Panc1 (cell line): ENCODE measurements around the gene ARHGEF26. TPM values are rescaled to one million over a fixed set of nuclear protein-coding genes. Genes with fewer than 3 reads are reported as not detected.

Experiments
- ATAC-seq: fragments of 200-7000 bp; cut with Tn5 transposase; 2 replicates; pipeline ENCODE4 v1.9.1; 2020; ENCODE audit warnings: mild to moderate bottlenecking, moderate library complexity
- BruUV-seq: library from RNA; stranded (reverse); fragments of 400-500 nt; replicated peaks from 2 replicates; lab custom pipeline; 2021; lab: Mats Ljungman, UMichigan
- CTCF ChIA-PET: fragments of 300-600 bp; sonication (Branson Sonifier 250); formaldehyde crosslinking; loops from one replicate; lab custom pipeline; 2022; ENCODE audit warnings: antibody characterized with exemption; lab: Charles Lee
- POLR2A ChIA-PET: fragments of 300-600 bp; sonication (Branson Sonifier 250); formaldehyde crosslinking; loops from one replicate; lab custom pipeline; 2022; ENCODE audit warnings: antibody characterized with exemption; lab: Charles Lee
- DNase-seq: peaks from one replicate; pipeline ENCODE4 v3.0.0-alpha.2; 2010; ENCODE audit warnings: low read depth, low spot score
- H3K27ac ChIP-seq: 2 replicates; pipeline ENCODE4 v1.5.1; 2011; ENCODE audit warnings: mild to moderate bottlenecking, low read length, inconsistent platforms
- H3K27me3 ChIP-seq: fragments of 200-500 bp; sonication (Bioruptor generic); 2 replicates; pipeline ENCODE4 v1.6.0; 2014; ENCODE audit warnings: low read length, inconsistent platforms; ENCODE audit not compliant: control insufficient read depth, insufficient read depth
- H3K36me3 ChIP-seq: fragments of 200-500 bp; sonication (Bioruptor generic); 2 replicates; pipeline ENCODE4 v1.5.1; 2014; ENCODE audit warnings: inconsistent platforms, mild to moderate bottlenecking, low read length, moderate library complexity; ENCODE audit not compliant: control insufficient read depth, insufficient read depth
- H3K4me1 ChIP-seq: 2 replicates; pipeline ENCODE4 v1.5.1; 2011; ENCODE audit warnings: inconsistent platforms, mild to moderate bottlenecking, low read length, moderate library complexity; ENCODE audit not compliant: control insufficient read depth, insufficient read depth
- H3K4me3 ChIP-seq, 2 experiments: 2 replicates each; pipeline ENCODE4 v1.5.1; 2011 to 2012; ENCODE audit warnings: low read depth in 2 of 2, low read length in 2 of 2, mild to moderate bottlenecking in 2 of 2, inconsistent platforms in 1 of 2, moderate library complexity in 1 of 2
- H3K9me3 ChIP-seq: fragments of 200-500 bp; sonication (Bioruptor generic); 2 replicates; pipeline ENCODE4 v1.5.1; 2014; ENCODE audit warnings: low read depth, mild to moderate bottlenecking, inconsistent platforms, low read length, moderate library complexity; ENCODE audit not compliant: control insufficient read depth, insufficient read depth
- POLR2AphosphoS5 ChIP-seq: IDR thresholded peaks from 2 replicates; pipeline ENCODE4 v1.6.1; 2012; ENCODE audit warnings: mild to moderate bottlenecking, low read depth, low read length, moderate library complexity
- SIN3A ChIP-seq: IDR thresholded peaks from 2 replicates; pipeline ENCODE4 v1.6.1; 2012; ENCODE audit warnings: low read depth, mild to moderate bottlenecking, low read length, moderate library complexity, borderline replicate concordance; ENCODE audit not compliant: insufficient read depth
- TCF7L2 ChIP-seq: IDR thresholded peaks from 2 replicates; pipeline ENCODE4 v1.6.1; 2011; ENCODE audit warnings: mild to moderate bottlenecking, low read depth, low read length, inconsistent platforms
- in situ Hi-C: cut with HindIII; loops from 2 replicates; pipeline ENCODE4 v1.10.0; 2016; ENCODE audit warnings: low sequenced_read_pairs, low pct_unique_long_range_greater_than_20kb
- intact Hi-C: fragments of 100-400 bp; cut with micrococcal nuclease; formaldehyde crosslinking; loops from one replicate; pipeline ENCODE4 v1.10.0; 2022; ENCODE audit not compliant: unreplicated experiment
- total RNA-seq: library from RNA; stranded (reverse); gene quantifications from one replicate; pipeline ENCODE4 v1.2.1, GENCODE V29; 2021; ENCODE audit not compliant: unreplicated experiment
- TF ChIP-seq, protein P1 (sequence below), 2 experiments: IDR thresholded peaks; 2 replicates each; pipeline ENCODE4 v1.6.1; 2011 to 2012; ENCODE audit warnings: low read depth in 2 of 2, control low read depth in 1 of 2, low read length in 1 of 2, mild to moderate bottlenecking in 1 of 2, moderate library complexity in 1 of 2; ENCODE audit not compliant: insufficient read depth in 1 of 2
- TF ChIP-seq, protein P2 (sequence below): fragments of 450-650 bp; IDR thresholded peaks from 2 replicates; pipeline ENCODE4 v1.5.1; 2017; ENCODE audit warnings: mild to moderate bottlenecking

Gene ARHGEF26
- total RNA-seq, 1 experiment from 2014 or later, result 2.0 TPM

DNA sequence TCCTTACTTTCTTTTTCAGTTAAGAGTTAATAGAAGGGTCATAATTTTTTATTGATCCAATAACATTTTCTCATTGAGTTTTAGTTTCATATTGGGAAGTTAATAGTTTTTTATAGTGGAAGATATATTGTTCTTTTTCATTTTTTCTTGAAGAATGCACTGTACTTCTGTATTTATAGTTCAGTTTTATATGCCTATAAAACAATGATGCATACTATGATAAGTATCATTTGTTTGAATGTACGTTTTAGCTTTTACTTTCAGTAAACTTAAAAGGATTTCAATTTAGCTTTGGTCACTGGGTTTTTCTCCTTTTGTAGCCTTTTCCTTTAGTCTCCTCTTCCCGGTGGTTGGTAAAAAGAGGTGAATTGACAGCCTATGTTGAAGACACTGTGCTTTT lies 104.3 kb downstream of the ARHGEF26 start:
- Histone ChIP-seq H3K4me1 (no peaks in the 10 kb centered on the region), H3K9me3 (no peaks in the 10 kb centered on the region), H3K4me3 (no peak overlapping the region), H3K27me3 (no peaks in the 10 kb centered on the region), H3K36me3 (no peaks in the 10 kb centered on the region), H3K27ac (no peak overlapping the region)
- no peak for TF ChIP-seq POLR2AphosphoS5
- TF ChIP-seq, protein P1, sequence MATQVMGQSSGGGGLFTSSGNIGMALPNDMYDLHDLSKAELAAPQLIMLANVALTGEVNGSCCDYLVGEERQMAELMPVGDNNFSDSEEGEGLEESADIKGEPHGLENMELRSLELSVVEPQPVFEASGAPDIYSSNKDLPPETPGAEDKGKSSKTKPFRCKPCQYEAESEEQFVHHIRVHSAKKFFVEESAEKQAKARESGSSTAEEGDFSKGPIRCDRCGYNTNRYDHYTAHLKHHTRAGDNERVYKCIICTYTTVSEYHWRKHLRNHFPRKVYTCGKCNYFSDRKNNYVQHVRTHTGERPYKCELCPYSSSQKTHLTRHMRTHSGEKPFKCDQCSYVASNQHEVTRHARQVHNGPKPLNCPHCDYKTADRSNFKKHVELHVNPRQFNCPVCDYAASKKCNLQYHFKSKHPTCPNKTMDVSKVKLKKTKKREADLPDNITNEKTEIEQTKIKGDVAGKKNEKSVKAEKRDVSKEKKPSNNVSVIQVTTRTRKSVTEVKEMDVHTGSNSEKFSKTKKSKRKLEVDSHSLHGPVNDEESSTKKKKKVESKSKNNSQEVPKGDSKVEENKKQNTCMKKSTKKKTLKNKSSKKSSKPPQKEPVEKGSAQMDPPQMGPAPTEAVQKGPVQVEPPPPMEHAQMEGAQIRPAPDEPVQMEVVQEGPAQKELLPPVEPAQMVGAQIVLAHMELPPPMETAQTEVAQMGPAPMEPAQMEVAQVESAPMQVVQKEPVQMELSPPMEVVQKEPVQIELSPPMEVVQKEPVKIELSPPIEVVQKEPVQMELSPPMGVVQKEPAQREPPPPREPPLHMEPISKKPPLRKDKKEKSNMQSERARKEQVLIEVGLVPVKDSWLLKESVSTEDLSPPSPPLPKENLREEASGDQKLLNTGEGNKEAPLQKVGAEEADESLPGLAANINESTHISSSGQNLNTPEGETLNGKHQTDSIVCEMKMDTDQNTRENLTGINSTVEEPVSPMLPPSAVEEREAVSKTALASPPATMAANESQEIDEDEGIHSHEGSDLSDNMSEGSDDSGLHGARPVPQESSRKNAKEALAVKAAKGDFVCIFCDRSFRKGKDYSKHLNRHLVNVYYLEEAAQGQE (IDR thresholded peaks at IDR 0.05; ENCODE audit: insufficient read depth in 1 of 2, low read depth in 2 of 2, low read length in 1 of 2), result no peak
- TF ChIP-seq, protein P2, sequence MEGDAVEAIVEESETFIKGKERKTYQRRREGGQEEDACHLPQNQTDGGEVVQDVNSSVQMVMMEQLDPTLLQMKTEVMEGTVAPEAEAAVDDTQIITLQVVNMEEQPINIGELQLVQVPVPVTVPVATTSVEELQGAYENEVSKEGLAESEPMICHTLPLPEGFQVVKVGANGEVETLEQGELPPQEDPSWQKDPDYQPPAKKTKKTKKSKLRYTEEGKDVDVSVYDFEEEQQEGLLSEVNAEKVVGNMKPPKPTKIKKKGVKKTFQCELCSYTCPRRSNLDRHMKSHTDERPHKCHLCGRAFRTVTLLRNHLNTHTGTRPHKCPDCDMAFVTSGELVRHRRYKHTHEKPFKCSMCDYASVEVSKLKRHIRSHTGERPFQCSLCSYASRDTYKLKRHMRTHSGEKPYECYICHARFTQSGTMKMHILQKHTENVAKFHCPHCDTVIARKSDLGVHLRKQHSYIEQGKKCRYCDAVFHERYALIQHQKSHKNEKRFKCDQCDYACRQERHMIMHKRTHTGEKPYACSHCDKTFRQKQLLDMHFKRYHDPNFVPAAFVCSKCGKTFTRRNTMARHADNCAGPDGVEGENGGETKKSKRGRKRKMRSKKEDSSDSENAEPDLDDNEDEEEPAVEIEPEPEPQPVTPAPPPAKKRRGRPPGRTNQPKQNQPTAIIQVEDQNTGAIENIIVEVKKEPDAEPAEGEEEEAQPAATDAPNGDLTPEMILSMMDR, result no peak
- TF ChIP-seq SIN3A, result no peak
- no peak for TF ChIP-seq TCF7L2
- intact Hi-C loops (no loop called here), in situ Hi-C loops (no loop called here)
- DNase-seq (no peak), ATAC-seq (no peak)
- ChIA-PET POLR2A (interaction anchor here (0.7 kb wide), 1 partner anchor 107 kb away, joined by 5 read pairs; no protein-coding TSS in a partner anchor), CTCF (no interaction called here)
- no TSS peak for BruUV-seq

DNA sequence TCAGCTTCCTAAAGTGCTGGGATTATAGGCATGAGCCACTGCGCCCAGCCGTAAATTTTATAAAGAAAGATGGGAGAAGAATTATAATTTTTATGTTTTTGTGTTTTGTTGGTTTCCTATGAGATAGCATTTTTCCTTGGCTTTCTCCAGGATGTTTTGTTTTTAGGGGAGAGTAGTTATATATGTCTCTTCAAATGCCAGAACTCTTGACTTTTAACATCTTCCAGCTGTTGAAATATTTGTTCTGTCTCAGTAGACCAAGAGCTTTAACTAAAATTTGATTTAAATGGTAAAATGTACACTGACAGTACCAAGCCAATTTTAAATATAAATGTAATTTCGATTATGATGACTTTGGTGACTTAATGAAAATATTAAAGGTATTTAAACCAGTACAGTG lies 106.3 kb downstream of the ARHGEF26 start:
- DNase-seq (no peak), ATAC-seq (no peak)
- no peaks in the 10 kb centered on the region for H3K36me3 ChIP-seq
- intact Hi-C loops, result no loop called here
- no peaks in the 10 kb centered on the region for H3K4me1 ChIP-seq
- TF ChIP-seq SIN3A, result no peak
- TF ChIP-seq, protein P2, result no peak
- TF ChIP-seq TCF7L2, result no peak
- TF ChIP-seq, protein P1 (IDR thresholded peaks at IDR 0.05; ENCODE audit: insufficient read depth in 1 of 2, low read depth in 2 of 2, low read length in 1 of 2), result no peak
- no peak for TF ChIP-seq POLR2AphosphoS5
- in situ Hi-C loops, result no loop called here
- CTCF ChIA-PET, result no interaction called here
- H3K27me3 ChIP-seq, result no peaks in the 10 kb centered on the region
- H3K9me3 ChIP-seq, result no peaks in the 10 kb centered on the region
- H3K27ac ChIP-seq, result no peak overlapping the region
- BruUV-seq, result no TSS peak
- H3K4me3 ChIP-seq, result no peak overlapping the region
- POLR2A ChIA-PET, result no interaction called here
